Measurements from ENCODE around the gene SORCS3.

GRCh38 chr10:105280895-105281294, 639.8 kb downstream of the SORCS3 start:
- TF ChIP-seq CTCF (IDR thresholded peaks at IDR 0.05; ENCODE audit: insufficient read depth, low read depth, low read length), result no peak
- no peak for TF ChIP-seq EZH2 (IDR thresholded peaks at IDR 0.05; ENCODE audit: insufficient read depth, low read length)
